T-helper 2 cell (primary cell): ENCODE results near the gene ABHD6.
"Not testable (repeated sequence)": the region's sequence is repeated elsewhere in the genome, so short reads cannot be mapped to it uniquely, and the experiment has no call there.

Source experiments
- DNase-seq, 5 experiments: peaks; one replicate each; pipeline versions ENCODE4 v3.0.0 to v3.0.0-alpha.2; 2012 to 2022

ABHD6 gene

DNA sequence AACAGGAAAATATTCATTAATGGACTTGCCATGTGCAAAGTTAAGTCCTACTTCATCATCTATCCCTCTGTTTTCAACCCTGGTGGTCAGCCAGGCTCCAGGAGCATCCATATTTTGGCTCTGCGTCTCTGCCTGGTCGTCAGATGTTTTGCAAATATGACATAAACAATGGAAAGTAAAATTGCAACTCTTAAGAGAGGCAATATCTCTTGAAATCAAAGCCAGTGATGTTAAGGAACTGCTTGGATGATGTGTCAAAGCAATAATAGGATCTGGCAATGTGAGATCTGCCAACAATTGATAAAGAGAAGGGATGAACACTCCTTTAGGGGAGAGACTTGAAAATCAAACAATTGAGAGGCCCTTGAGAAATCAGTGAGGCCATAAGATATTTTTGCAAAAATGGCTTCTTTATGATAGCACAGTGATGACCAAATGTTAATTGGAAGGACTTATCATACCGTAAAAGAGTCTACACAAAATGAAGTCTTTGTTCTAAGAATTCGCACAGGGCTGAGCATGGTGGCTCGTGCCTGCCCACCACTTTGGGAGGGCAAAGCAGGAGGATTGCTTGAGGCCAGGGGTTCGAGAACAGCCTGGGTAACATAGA lies 6.5 kb downstream of the ABHD6 start:
- DNase-seq = no peak

DNA sequence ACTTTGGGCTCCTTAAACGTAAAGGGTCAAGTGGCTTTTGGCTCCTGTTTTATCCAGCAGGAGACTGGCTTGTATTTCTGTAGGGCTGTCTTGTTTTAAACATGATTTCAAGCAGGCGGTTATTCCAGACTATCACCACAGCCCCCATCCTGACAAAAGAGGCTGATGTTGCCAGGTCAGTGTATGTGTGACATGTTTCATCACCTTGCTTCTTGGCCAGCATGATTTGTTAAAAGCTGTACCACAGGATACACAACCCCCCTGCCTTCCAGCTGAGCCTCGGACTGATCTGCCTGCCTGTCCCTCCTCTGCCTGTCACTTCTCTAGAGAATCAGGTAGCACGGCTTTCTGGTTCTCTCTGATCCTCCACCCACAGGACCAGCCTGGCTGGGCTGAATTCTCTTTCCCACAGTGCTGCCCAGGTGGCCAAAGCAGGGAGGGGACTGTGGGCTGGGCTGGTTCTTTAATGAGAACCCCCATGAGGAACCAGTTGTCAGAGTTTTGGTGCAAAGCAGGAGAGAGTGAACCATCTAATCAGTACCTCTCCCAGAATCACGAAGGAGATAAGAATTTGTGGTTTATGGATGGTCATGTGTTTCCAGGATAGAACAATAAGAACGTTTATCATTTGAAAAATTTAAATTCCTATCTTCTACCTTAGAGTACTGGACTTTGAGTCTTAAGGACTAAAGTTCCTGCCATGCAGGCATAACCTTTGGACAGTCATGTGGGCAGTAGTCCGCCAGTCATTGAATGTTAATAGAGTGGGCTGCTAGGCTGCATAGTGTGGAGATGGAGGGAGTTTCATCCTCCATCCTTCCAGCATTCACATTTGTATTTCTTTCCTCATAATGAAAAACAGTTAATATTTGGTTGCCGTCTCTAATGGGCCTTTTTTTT lies 8.8 kb downstream of the ABHD6 start:
- DNase-seq = no peak

DNA sequence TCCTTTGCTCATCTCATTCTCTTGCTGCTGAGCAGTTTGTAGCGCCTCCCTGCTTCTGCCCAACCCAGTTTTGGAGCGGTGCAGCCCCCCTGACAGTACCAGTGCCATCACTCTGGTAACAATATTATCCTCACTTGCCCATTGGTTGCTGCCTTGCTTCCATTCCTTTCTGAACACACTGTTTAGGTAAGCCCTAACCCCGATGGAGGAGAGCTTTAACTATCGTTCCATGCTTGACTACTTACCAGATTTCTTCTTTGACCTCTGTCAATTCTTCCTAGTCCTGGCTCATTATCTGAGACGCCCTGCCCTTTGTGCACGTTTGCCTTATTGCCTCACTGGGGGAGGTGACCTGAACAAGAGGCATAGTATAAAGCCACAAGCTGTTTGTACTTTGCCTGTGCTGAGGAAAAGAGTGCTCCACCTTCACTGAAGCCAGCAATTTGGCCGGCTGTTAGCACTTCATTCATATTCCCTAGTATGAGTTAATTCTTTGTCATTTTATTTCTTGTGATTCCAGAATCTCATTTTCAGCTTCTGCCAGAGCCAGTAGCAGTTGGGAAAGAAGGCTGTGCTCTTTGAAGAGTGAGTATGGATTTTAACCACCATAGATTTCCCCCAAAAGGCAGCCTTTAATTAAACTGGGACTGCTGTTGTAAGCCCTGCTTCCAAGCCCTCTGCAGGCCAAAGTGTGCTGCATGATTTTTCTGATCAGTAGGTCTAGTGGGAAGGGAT lies 11.9 kb downstream of the ABHD6 start:
- DNase-seq = peak in 1 of 5 experiments; percentile 36

DNA sequence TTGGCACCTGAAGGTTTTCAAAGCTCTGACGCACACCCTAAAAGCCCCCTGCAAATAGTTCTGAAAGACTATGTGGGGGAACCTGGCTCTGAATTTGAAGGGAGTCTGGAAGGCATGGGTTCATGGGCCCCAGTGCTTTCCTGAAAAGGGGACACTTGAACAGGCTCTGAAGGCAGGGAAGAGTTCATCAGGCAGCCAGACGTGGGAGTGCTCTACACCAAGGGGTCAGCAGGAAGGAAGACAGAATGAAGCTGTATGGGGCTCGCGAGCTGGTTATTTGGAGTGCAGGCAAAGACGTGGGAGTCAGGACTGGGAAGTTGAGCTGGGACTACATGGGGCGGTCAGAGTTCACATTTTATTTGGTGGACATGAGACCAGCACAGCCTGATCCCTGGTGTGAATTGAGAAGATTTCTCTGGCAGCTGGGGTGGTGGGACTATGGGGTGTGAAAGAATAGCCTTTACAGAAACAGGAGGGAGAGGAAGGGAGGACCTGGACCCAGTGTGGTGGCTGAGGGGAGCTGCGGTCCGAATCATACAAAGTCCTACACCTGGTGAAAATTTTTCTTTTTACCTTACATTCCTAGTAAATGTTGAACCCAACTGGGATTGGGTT lies 12.6 kb downstream of the ABHD6 start:
- no peak for DNase-seq

DNA sequence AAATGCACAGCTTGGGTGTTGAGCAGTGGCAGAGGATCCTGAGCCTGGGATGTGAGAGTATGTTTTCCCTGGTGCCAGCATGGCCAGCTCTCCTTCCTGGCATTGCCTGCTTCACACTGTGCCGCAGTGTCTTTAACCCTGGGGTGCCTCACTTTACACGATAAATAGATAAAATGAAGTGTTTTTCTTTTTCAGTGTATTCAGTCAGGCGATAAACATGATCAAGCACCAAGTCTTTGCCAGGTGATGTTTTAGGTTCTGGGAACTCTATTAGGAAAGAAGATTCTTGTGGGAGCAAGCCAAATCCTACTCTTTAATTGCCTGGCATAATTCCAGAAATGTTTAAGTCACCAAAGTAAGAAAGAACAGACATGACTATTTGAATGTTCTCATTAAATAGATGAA lies 14.0 kb downstream of the ABHD6 start:
- no peak for DNase-seq

DNA sequence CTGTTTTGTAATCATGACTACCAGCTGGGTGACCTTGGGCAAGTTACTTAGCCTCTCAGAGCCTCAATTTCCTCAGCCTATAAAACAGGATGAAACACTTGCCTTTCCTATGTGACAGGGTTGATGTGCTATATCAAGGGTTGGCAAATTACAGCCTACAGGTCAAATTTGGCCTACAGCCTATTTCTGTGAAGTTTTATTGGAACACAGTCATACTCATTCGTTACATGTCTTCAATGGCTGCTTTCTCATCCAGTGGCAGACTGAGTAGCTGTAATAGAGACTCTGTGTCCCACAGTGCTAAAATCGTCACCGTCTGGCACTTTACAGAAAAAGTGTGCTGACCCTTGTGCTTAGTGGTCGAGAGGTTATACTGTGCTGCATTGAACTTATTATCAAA lies 16.6 kb downstream of the ABHD6 start:
- no peak for DNase-seq

DNA sequence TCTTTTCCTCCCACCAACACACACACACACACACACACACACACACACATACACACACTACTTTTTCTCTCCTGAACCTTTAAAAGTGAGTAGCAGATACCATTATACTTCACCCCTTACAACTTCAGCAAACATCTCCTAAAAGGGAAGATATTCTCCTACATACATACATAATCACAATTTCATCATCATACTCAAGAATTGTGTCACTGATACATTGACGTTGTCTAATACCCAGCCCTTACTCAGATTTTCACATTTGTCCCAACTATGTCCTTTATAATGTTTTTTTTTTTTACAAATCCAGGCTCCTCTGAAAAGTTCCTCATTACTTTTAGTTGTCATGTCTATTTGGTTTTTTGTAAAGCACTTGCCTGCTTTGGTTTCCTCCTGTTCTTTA lies 18.5 kb downstream of the ABHD6 start:
- no peak for DNase-seq

DNA sequence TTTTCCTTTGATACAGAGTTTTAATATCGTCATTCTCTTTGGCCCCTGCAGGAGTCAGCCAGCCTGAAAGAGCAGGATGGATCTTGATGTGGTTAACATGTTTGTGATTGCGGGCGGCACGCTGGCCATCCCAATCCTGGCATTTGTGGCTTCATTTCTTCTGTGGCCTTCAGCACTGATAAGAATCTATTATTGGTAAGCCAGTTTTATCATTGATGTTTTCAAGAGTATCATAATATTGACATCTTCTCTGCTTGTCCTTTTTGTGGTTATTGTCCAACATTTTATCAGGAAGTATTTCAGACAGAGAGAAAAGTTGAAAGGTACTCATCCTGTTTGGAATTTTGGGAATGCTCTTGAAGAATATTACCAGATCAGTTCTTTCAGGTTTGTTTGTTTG lies 18.9 kb downstream of the ABHD6 start:
- no peak for DNase-seq

DNA sequence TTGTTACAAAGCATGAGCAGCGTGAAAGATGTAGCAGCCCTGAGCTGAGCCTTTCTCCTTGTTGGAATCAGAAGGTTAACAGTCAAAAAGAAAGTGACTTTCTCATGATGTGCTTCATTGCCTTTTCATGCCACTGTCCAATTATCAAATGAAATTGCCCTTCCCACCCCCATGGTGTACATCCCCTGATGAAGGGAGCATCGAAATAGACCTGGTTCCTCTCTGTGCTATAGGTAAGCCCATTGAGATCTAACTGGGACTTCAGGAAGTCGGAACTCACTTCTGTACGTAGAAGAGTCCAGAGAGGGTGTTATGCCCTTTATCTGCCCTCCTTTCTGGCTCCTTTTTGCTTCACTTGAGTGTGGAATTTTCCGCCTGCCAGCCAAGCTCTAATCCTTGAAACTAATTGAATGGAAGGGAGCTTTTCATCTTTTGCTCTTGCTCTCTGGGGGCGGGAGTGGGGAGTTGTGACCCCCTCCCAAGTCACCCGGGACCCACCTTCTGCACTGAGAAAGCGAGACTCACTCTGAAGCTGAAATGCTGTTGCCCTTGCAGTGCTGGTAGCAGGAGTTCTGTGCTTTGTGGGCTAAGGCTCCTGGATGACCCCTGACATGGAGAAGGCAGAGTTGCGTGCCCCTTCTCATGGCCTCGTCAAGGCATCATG lies 20.9 kb downstream of the ABHD6 start:
- DNase-seq = no peak

DNA sequence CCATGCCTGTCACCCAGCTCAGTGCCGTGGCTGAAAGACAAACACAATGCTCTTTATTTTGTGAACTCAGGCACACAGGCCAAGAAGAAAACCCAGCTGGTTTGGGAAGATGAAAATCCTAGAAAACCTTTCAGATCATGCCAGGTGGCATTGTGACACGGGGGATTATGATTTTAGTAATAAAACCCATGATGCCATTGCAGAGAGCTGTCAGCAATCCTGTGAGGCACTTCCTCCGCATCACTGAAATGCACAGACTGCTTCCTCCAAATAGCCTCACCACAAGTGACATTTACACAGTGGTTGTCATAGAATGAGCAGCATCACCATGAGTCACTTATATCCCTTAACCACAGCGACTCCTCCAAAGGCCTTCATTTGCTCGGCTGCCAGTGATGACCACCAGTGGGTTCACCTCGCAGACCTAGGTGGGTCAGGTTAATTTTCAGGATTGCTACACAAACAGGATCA lies 22.7 kb downstream of the ABHD6 start:
- DNase-seq = peak in 1 of 5 experiments; percentile 83

DNA sequence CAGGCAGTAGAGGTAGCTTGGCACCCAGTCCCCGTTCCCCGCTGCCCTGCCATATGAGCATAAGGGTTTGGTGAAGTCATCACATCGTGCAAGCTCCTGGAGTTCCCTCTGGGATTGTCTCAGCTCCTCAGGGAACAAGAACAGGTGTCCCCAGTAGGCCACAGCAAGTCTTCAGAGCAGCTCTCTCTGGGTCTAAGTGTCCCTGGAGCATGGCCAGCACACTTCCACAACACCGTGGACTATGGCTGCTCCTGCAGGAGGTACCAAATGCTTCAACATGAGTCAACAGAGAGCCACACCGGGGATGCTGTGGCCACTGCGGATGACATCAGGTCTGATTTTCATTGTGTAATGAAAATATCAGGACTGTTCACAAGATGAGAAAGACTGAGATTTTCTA lies 23.1 kb downstream of the ABHD6 start:
- no peak for DNase-seq

DNA sequence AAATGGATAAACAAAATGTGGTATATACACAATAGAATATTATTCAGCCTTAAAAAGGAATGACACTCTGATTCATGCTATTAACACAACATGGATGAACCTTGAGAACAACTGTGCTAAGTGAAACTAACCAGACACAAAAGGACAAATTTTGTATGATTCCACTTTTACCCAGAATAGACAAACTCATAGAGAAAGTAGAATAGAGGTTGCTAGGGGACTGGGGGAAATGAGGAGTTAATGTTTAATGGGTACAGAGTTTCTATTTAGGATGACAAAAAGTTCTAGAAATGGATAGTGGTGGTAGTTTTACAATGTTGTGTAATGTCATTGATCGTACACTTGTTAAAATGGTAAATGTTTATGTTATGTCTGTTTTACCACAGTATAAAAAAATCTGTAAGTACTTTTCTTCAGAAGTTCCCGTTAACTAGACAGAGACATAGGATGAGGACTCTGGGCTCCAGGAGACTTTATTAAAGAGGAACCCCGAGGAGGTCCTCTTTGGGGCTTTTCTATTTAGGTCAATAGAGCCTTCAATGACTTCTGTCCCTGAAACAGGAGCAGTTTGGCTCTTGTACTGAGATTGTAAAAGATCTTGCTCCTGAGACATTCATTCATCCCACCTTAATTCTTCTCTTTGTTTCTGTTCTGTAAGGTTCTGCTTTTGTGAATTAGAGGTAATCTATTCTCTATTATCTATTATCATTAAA lies 24.5 kb downstream of the ABHD6 start:
- peak in 1 of 5 experiments; percentile 42 for DNase-seq

DNA sequence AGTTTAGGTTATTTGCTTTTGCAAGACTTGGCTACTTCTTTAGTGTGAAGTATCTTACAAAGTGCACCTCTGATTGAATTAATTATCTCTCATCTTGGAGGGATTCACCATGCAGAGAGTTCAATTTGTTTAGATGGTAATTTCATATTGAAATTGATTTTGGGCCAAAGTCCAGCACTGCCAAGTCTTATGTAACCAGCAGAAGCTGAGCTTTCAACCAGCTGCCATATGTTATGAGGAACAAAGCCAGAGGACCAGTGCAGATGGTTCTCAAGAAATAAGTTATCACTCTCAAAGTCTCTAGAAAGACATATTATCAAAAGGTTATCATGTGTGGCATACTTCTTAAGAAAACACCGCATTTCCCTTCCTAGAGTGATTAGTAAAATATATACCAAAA lies 29.0 kb downstream of the ABHD6 start:
- DNase-seq = peak in 1 of 5 experiments; percentile 53

DNA sequence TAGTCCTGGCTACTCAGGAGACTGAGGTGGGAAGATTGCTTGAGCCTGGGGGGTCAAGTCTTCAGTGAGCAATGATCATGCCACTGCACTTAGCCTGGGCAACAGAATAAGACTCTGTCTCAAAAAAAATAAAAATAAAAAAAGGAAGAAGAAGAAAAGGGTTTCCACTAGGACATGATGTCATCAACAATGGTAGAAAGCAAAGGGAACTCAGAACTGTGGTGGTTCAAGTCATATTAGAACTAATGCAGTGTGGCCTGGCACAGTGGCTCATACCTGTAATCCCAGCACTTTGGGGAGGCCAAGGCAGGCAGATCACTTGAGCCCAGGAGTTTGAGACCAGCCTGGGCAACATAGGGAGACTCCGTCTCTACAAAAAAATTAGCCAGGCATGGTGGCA lies 30.0 kb downstream of the ABHD6 start:
- not testable (repeated sequence) for DNase-seq

DNA sequence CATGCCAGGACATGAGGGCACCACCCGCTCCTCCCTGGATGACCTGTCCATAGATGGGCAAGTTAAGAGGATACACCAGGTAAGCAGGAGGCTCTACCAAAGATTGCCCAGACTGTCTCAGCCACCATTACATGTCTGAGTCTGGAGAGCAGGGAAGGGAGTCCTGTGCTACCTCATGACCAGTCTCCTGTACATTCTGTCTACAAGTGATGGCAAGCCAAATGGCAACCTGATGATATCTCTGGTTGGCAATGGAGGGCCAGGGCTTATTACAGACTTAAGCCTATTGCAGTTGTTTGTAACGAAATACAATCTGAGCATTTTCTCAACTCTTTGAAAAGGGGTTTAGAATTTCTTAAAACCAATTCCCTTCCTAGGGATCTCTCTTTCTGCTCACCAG lies 31.8 kb downstream of the ABHD6 start:
- DNase-seq = no peak

DNA sequence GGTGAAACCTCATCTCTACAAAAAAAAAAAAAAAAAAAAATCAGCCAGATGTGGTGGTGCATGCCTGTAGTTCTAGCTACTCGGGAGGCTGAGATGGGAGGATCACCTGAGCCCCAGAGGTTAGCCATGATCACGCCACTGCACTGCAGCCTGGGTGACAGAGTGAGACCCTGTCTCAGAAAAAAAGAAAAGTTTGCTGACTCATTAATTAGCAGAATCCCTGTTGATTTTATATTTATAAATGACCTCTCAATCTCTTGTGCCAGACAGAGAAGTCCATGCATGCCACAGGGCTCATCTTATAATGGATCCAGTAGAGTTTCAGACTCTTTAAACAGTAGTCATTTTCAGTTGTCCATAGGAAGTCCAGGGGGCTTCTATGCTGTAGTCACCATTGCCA lies 32.9 kb downstream of the ABHD6 start:
- no peak for DNase-seq

DNA sequence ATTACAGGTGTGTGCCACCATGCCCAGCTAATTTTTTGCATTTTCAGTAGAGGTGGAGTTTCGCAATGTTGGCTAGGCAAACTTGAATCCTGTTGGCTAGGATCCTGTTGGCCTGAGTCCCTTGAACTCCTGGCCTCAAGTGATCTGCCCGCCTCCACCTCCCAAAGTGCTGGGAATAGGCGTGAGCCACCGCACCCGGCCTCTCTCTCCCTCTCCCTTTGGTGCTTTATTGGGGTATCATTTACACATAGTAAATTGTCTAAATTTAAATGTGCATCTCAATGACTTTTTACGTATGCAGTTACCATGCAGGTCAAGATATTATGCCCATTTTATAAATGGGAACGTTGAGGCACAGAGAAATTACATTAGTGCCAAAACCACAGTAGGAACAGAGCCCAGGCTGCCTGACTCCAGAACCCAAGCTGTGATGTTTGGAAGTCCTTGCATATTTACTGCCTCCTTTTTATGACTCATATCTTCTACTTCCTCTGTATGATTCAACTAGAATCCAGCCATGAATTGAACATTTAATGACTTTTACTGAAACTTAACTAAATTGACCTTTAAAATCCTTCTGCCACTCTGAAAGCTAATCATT lies 34.4 kb downstream of the ABHD6 start:
- DNase-seq = peak in 1 of 5 experiments; percentile 9

DNA sequence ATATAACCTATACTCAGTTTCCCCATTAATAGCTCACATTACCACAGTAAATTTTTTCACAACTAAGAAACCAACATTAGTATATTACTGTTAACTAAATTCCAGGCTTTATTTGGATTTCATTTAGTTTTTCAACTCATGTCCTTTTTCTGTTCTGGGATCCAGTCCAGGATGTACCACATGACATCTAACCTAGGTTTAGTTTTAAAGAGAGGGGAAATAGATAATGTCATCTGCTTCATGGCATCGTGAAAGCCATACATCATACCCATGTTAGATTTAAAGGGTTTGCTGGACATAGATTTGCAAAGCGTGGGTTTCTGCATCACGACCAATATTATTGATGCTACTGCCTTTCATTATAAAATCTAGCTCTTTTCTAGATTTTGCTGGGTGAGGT lies 35.3 kb downstream of the ABHD6 start:
- no peak for DNase-seq

DNA sequence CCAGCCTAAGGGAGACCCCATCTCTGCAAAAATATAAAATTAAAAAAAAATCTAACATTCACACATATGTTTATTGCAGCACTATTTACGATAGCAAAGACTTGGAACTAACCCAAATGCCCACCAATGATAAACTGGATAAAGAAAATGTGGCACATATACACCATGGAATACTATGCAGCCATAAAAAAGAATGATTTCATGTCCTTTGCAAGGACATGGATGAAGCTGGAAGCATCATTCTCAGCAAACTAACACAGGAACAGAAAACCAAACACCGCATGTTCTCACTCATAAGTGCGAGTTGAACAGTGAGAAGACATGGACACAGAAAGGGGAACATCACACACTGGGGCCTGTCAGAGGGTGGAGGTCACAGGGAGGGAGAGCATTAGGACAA lies 35.8 kb downstream of the ABHD6 start:
- DNase-seq = not testable (repeated sequence)

DNA sequence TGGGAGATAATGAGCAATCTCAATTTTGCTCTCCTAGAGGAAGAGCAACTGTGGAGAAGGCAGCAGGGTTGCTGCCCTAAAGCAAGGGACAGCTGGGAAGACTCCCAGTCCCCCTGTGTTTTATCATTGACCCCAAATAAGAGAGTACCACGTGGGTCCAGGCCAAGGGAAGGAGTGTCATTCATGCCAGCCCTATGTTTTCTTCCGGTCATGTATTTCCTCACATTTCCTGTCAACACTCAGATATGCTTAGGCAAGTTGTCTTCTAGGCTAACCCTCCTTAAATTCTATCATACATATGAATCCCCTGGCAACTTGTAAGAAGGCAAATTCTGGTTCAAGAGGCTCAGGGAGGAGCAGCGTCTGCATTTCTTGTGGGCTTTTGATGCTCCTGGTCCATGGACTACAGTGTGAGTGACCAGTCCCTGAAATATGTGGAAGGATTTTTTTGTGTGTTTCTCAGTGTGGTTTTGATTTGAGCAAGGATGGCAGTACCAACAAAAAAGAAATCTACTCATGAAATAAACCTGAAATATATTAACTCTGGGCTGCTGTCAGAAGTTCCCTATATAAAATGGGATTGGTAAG lies 36.5 kb downstream of the ABHD6 start:
- no peak for DNase-seq

DNA sequence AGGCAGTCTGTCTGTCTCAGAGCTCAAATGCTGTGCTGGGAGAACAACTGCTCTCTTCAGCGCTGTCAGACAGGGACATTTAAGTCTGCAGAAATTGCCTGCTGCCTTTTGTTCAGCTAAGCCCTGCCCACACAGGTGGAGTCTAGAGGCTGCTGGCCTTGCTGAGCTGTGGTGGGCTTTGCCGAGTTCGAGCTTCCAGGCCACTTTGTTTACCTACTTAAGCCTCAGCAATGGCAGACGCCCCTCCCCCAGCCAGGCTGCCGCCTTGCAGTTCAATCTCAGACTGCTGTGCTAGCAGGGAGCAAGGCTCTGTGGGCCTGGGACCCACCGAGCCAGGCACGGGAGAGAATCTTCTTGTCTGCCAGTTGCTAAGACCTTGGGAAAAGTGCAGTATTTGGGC lies 43.5 kb downstream of the ABHD6 start:
- DNase-seq = no peak
